ENCODE data around the gene AZIN2. TPM values are rescaled to one million over a fixed set of nuclear protein-coding genes. Genes with fewer than 3 reads are reported as not detected.

AZIN2 gene
- total RNA-seq, 1 donor from 2014 or later: 3.5 TPM

- Histone ChIP-seq H3K4me3 (no peak overlapping the region), H3K36me3 (peaks cover 19 to 20% of the 10 kb centered on the region in 2 donors), H3K9me3 (no peaks in the 10 kb centered on the region), H3K27ac (no peak overlapping the region), H3K4me1 (peaks cover under 1 to 17% of the 10 kb centered on the region in 2 donors), H3K27me3 (no peaks in the 10 kb centered on the region)
- intact Hi-C loops (cut with DNase I): no loop called here
- no peak for TF ChIP-seq CTCF (IDR thresholded peaks at IDR 0.05)
- no peak for DNase-seq (ENCODE audit: low spot score in 2 of 2)
These were observed 77.4 kb downstream of the AZIN2 start for GRCh38 chr1:33158366-33158765.

DNA sequence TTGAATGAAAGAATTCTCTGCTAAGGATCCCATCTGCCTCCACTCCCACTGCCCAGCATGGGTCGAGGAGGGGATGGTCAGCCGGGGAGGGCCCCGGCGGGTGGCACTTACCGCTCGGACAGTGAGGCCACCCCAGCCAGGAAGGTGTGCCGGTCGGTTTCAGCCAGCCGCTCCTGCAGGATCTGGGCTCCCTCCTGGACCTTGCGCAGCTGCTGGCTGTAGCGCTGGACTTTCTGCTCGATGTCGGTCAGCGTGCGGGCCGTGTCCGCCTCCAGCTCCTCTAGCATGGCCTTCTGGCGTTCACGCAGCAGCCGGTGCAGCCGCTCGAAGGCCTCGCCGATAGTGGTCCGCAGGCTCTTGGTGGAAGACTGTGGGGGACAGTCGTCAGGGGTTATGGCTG lies 78.6 kb downstream of the AZIN2 start:
- H3K9me3 ChIP-seq: no peaks in the 10 kb centered on the region
- peaks cover 7 to 16% of the 10 kb centered on the region in 2 donors for H3K4me1 ChIP-seq
- DNase-seq (ENCODE audit: low spot score in 2 of 2): no peak
- H3K36me3 ChIP-seq: peaks cover 19 to 20% of the 10 kb centered on the region in 2 donors
- H3K4me3 ChIP-seq: no peak overlapping the region
- H3K27ac ChIP-seq: no peak overlapping the region
- TF ChIP-seq CTCF (IDR thresholded peaks at IDR 0.05): no peak
- no peaks in the 10 kb centered on the region for H3K27me3 ChIP-seq
- intact Hi-C loops (cut with DNase I): no loop called here

DNA sequence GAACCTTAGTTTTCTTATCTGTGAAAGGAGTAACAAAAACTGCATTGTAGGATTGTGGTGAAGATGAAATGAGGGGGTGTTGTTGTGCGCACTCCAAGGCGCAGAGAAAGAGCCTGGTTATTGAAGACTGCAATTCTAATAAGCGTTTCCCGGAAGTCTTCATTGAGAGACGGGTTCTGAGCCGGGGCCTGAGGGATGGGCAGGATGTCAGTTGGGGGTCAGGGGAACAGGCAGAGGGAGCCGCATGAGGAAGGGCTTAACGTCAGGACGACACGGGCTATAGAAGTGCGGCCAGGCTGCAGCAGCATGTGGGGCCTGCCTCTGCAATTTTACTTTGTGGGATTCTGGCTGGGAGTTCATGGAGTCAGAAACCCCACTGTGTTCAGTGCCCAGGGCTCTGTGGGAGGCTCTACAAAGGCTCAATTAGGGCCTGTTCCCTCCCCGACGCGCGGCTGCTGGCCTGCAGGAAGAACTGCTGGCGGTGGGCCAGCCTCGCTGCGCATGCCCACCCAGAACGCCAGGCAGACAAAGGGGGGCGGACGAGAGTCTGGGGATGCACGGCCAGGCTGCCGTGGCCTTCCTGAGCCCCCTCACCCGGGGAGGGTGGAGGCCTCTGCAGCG lies 80.2 kb downstream of the AZIN2 start:
- intact Hi-C loops (cut with DNase I): no loop called here
- no peak overlapping the region for H3K4me3 ChIP-seq
- no peak for TF ChIP-seq CTCF (IDR thresholded peaks at IDR 0.05)

DNA sequence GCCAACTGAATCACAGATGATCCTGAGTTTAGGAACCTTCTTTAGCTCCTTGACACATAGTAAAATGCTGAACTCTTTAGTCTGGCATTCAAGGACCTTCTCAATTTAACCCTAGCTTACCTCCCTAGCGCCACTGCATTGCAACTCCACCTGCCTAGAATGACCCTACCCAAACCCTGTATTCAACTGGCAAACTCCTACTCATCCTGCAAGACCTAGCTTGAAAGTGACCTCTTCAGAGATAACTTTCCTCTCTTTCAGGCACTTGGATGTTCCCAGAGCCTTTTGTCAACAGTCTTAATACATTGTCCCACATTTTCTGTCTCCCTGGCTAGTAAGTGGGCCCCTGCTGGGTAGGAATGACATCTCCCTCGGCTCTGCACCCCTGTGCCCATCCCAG lies 81.2 kb downstream of the AZIN2 start:
- no peak overlapping the region for H3K27ac ChIP-seq
- no peak for TF ChIP-seq CTCF (IDR thresholded peaks at IDR 0.05)
- H3K36me3 ChIP-seq: peaks cover 19 to 21% of the 10 kb centered on the region in 2 donors
- DNase-seq (ENCODE audit: low spot score in 2 of 2): no peak
- intact Hi-C loops (cut with DNase I): no loop called here
- no peaks in the 10 kb centered on the region for H3K27me3 ChIP-seq
- H3K4me1 ChIP-seq: peaks cover 7 to 13% of the 10 kb centered on the region in 2 donors
- no peaks in the 10 kb centered on the region for H3K9me3 ChIP-seq
- no peak overlapping the region for H3K4me3 ChIP-seq

More for the DNA sequence above, 80.2 kb downstream of the AZIN2 start:
- Histone ChIP-seq H3K27ac (no peak overlapping the region), H3K4me1 (peaks cover 7 to 15% of the 10 kb centered on the region in 2 donors), H3K36me3 (peaks cover 19 to 20% of the 10 kb centered on the region in 2 donors), H3K27me3 (no peaks in the 10 kb centered on the region), H3K9me3 (no peaks in the 10 kb centered on the region)
- no peak for DNase-seq (ENCODE audit: low spot score in 2 of 2)

DNA sequence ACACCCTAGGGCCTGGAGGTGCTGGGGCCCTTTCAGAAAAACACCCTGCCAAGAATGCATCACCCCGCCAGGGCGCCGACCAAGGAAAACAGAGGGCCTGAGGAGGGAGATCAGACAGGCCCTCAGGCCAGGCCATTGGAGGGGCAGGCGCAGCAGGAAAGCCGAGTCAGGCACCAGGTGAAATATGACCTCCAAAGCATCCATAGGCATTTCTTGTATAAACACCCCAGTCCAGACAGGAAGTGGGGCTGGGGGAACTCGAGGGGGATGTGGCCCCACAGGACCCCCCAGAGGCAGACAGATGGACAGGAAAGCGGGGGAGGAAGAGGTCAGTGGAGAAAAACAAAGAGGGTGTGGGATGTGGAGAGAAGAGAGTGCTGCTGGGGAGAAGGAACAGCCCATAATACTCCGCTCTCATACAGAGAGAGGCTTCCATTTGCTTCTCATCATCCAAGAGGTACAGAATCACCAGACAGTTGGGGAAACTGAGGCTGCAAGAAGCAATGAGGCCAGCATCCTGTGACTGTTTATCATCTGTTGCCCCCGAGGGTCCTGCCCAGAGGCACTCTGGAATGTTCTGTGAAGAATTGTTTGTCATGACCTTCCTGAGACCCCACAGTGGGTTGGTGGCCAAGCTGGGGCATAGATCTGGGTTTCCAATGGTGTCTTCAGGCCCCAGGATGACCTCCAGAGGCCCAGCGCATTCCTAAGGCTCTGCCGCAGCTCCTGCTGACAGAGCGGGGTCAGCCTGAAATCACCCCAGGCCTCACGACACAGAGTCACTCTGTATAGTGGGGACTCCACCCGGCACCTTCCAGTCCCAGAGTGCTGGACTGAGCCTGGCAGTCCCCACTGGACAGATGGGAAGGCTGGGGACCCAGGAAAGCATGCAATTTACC lies 82.9 kb downstream of the AZIN2 start:
- H3K36me3 ChIP-seq: peaks cover 16 to 17% of the 10 kb centered on the region in 2 donors
- no peak for DNase-seq (ENCODE audit: low spot score in 2 of 2)
- peak overlapping the region; percentile 29 to 46 for H3K27ac ChIP-seq
- no peak overlapping the region for H3K4me3 ChIP-seq
- peaks cover 7 to 13% of the 10 kb centered on the region in 2 donors for H3K4me1 ChIP-seq
- intact Hi-C loops (cut with DNase I): no loop called here
- H3K9me3 ChIP-seq: no peaks in the 10 kb centered on the region
- no peak for TF ChIP-seq CTCF (IDR thresholded peaks at IDR 0.05)
- H3K27me3 ChIP-seq: no peaks in the 10 kb centered on the region

Measured in ascending aorta (tissue), 2 donors.